HepG2 (cell line): ENCODE data around the gene SIAH3.

ENCODE experiments used
- CCDC6 ChIP-seq: sonication (generic); formaldehyde crosslinking; IDR thresholded peaks from 2 replicates; pipeline ENCODE4 v1.8.1; 2022; ENCODE audit warnings: mild to moderate bottlenecking, missing genetic modification reagents, moderate library complexity
- CTCF ChIP-seq: sonication (generic); formaldehyde crosslinking; IDR thresholded peaks from 2 replicates; pipeline ENCODE4 v1.5.0; 2020; ENCODE audit warnings: mild to moderate bottlenecking, missing genetic modification reagents, moderate library complexity
- FOXK1 ChIP-seq: sonication (generic); formaldehyde crosslinking; IDR thresholded peaks from 2 replicates; pipeline ENCODE4 v1.4.0; 2020; ENCODE audit warnings: low read depth, missing genetic modification reagents, borderline replicate concordance
- HMGA1 ChIP-seq: sonication (generic); formaldehyde crosslinking; conservative IDR thresholded peaks from 2 replicates; pipeline ENCODE4 v1.4.0; 2020; ENCODE audit warnings: missing genetic modification reagents
- MTERF4 ChIP-seq: sonication (generic); formaldehyde crosslinking; IDR thresholded peaks from 2 replicates; pipeline ENCODE4 v1.8.0; 2023; ENCODE audit warnings: mild to moderate bottlenecking, missing genetic modification reagents
- RFX1 ChIP-seq: fragments of 450-650 bp; IDR thresholded peaks from 2 replicates; pipeline ENCODE4 v1.6.1; 2017
- TFDP2 ChIP-seq: sonication (generic); formaldehyde crosslinking; IDR thresholded peaks from 2 replicates; pipeline ENCODE4 v1.4.0; 2020; ENCODE audit warnings: missing genetic modification reagents
- UBTF ChIP-seq: sonication (generic); formaldehyde crosslinking; IDR thresholded peaks from 2 replicates; pipeline ENCODE4 v1.4.0; 2020; ENCODE audit warnings: mild to moderate bottlenecking, missing genetic modification reagents
- XRCC5 ChIP-seq: fragments of 200-400 bp; formaldehyde crosslinking; optimal IDR thresholded peaks from 2 replicates; pipeline ENCODE3; 2017; ENCODE audit warnings: mild to moderate bottlenecking, low read length
- ZBTB43 ChIP-seq: sonication (generic); formaldehyde crosslinking; conservative IDR thresholded peaks from 2 replicates; pipeline ENCODE4 v1.4.0; 2020; ENCODE audit warnings: missing genetic modification reagents
- ZNF124 ChIP-seq: sonication (generic); formaldehyde crosslinking; IDR thresholded peaks from 2 replicates; pipeline ENCODE4 v1.4.0; 2020; ENCODE audit warnings: missing genetic modification reagents
- ZNF589 ChIP-seq: sonication (generic); formaldehyde crosslinking; conservative IDR thresholded peaks from 2 replicates; pipeline ENCODE4 v1.8.0; 2022; ENCODE audit warnings: mild to moderate bottlenecking, moderate library complexity, missing genetic modification reagents
- ZNF704 ChIP-seq: sonication (generic); formaldehyde crosslinking; IDR thresholded peaks from 2 replicates; pipeline ENCODE4 v1.8.1; 2023; ENCODE audit warnings: mild to moderate bottlenecking, inconsistent platforms, moderate library complexity, missing genetic modification reagents, borderline replicate concordance
- ZSCAN9 ChIP-seq: IDR thresholded peaks from 2 replicates; pipeline ENCODE4 v1.6.1; 2016; ENCODE audit warnings: borderline replicate concordance

- TF ChIP-seq TFDP2 (CRISPR knock-in tag) (no peak), ZNF704 (no peak), FOXK1 (CRISPR knock-in tag) (no peak), ZNF589 (CRISPR knock-in tag) (no peak), CTCF (CRISPR knock-in tag) (no peak), RFX1 (no peak), UBTF (CRISPR knock-in tag) (no peak), XRCC5 (no peak), ZNF124 (CRISPR knock-in tag) (no peak), ZBTB43 (CRISPR knock-in tag) (no peak), CCDC6 (CRISPR knock-in tag) (no peak), ZSCAN9 (CRISPR knock-in tag) (no peak), MTERF4 (CRISPR knock-in tag) (no peak), HMGA1 (CRISPR knock-in tag) (no peak)
These were observed 47.9 kb upstream of the SIAH3 start for GRCh38 chr13:45899406-45899805.
